Astrocyte of the spinal cord (primary cell): ENCODE data around the gene CEP70.
"Not testable (repeated sequence)": the region's sequence is repeated elsewhere in the genome, so short reads cannot be mapped to it uniquely, and the experiment has no call there.

Experiments used
- DNase-seq: peaks from one replicate; pipeline ENCODE4 v3.0.0; 2011; ENCODE audit warnings: low read depth, low spot score
- H3K4me3 ChIP-seq: 2 replicates; pipeline ENCODE4 v1.5.1; 2011; ENCODE audit warnings: low read depth, mild to moderate bottlenecking, low read length, moderate library complexity
- in situ Hi-C: cut with HindIII; loops from 2 replicates; pipeline ENCODE4 v1.10.0; 2017; ENCODE audit warnings: low sequenced_read_pairs
- TF ChIP-seq, protein P1 (sequence below): IDR thresholded peaks from 2 replicates; pipeline ENCODE4 v1.5.1; 2012; ENCODE audit warnings: low read depth, mild to moderate bottlenecking, low read length, inconsistent platforms

CEP70 gene

DNA sequence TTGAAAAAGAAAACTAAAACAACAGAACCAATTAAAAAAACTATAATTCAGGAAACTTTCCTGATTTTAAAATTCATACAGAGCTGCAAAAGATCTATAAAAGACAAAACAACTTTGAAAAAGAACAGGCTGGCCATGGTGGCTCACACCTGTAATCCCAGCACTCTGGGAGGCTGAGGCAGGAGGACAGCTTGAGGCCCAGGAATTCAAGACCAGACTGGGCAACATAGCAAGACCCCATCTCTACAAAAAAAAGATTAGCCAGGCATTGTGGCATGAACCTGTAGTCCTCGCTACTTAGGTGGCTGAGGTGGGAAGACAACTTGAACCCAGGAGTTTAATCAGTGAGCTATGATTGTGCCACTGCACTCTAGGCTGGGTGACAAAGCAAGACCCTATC, 6.7 kb downstream of the CEP70 start:
- no peak overlapping the region for H3K4me3 ChIP-seq
- in situ Hi-C loops = no loop called here
- DNase-seq = no peak
- TF ChIP-seq, protein P1, sequence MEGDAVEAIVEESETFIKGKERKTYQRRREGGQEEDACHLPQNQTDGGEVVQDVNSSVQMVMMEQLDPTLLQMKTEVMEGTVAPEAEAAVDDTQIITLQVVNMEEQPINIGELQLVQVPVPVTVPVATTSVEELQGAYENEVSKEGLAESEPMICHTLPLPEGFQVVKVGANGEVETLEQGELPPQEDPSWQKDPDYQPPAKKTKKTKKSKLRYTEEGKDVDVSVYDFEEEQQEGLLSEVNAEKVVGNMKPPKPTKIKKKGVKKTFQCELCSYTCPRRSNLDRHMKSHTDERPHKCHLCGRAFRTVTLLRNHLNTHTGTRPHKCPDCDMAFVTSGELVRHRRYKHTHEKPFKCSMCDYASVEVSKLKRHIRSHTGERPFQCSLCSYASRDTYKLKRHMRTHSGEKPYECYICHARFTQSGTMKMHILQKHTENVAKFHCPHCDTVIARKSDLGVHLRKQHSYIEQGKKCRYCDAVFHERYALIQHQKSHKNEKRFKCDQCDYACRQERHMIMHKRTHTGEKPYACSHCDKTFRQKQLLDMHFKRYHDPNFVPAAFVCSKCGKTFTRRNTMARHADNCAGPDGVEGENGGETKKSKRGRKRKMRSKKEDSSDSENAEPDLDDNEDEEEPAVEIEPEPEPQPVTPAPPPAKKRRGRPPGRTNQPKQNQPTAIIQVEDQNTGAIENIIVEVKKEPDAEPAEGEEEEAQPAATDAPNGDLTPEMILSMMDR = no peak

DNA sequence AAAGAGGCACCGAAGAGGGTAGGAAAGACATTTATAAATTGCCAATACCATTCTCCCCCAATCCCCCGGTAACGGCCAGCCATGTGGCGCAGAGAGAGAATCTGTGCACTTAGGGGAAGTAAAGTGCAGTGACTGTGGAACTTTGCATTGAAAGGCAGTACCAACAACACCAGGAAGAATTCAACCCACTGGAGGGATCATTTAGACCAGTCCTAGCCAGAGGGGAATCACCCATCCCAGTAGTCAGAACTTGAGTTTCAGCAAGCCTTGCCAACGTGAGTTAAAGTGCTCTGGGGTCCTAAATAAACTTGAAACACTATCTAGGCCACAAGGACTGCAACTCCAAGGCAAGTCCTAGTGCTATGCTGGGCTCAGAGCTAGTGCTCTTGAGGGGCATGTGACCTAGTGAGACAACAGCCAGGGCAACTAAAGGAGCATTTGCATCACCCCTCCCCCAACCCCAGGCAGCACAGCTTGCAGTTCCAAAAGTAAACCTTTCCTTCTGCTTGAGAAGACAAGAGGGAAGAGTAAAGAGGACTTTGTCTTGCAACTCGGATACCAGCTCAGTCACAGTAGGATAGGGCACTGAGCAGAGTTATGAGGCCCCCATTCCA, 15.0 kb downstream of the CEP70 start:
- DNase-seq = no peak
- in situ Hi-C loops = no loop called here
- H3K4me3 ChIP-seq = no peak overlapping the region
- TF ChIP-seq, protein P1 = no peak

DNA sequence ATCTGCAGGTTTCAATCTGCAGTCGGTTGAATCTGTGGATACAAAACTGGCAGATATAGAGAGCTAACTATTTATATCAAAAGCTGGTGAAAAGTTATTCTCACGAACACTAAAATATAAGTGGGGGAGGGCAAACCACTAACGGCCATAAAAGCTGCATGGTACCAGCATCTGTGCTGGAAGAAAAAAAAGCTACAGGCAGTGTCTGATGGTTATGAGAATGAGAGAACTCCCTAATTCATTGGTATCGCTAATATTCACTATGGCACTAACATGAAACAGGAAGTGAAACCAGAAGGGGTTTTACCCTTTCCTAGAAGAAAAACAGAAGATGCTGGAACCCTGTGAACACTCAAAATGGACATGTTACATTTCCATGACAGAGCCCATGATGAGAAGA, 15.9 kb downstream of the CEP70 start:
- in situ Hi-C loops = no loop called here
- no peak for DNase-seq
- H3K4me3 ChIP-seq = no peak overlapping the region
- TF ChIP-seq, protein P1 = no peak

DNA sequence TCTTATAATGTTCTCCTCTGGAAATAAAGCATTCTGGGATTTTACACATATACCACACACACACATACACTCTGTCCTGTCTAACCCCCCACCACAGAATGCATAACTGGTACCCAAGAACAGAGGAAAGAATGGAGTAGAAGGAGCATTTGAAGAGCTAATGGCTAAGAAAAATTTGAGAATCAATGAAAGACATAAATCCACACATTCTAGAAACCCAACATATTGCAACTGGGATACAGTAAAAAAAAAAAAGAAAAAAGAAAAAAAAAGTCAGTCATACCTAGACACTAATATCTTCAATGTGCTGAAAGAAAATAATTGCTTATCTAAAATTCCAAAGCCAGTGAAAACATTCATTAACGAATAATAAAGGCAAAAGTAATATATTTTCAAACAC, 20.9 kb downstream of the CEP70 start:
- TF ChIP-seq, protein P1 = no peak
- DNase-seq = no peak
- H3K4me3 ChIP-seq = no peak overlapping the region
- in situ Hi-C loops = no loop called here

DNA sequence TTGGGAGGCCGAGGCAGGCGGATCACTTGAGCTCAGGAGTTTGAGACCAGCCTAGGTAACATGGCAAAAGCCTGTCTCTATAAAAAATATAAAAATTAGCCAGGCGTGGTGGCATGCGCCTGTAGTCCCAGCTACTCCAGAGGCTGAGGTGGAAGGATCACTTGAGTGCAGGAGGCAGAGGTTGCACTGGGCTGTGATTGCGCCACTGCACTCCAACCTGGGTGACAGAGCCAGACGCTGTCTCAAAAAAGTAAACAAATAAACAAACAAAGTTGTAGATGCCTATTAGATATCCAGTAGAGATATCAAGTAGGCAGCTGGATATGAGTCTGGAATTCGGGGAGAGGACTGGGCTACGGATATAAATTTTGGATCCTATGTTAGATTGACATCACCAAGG, 24.4 kb downstream of the CEP70 start:
- in situ Hi-C loops, H3K4me3 ChIP-seq: not testable (repeated sequence)

DNA sequence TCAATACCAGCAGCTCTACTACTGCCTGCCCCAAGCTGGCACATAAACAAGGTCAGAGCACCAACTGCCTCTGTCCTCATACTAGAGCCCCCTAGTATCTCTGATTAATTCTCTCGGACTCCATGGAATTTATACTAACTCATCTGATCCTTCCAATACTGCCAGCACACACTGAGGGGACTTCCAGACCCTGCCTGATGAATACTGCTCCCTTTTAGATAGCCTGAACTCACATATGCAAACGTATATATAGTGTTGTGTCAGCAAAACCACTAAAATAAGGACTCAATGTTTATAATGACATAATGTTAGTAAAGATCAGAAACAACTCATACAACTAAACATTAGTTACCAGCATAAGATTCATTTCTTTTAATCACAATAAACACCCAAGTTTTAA, 25.0 kb downstream of the CEP70 start:
- in situ Hi-C loops = no loop called here
- DNase-seq = no peak
- H3K4me3 ChIP-seq = no peak overlapping the region
- TF ChIP-seq, protein P1 = no peak

More for the DNA sequence above, 24.4 kb downstream of the CEP70 start:
- DNase-seq = not testable (repeated sequence)

DNA sequence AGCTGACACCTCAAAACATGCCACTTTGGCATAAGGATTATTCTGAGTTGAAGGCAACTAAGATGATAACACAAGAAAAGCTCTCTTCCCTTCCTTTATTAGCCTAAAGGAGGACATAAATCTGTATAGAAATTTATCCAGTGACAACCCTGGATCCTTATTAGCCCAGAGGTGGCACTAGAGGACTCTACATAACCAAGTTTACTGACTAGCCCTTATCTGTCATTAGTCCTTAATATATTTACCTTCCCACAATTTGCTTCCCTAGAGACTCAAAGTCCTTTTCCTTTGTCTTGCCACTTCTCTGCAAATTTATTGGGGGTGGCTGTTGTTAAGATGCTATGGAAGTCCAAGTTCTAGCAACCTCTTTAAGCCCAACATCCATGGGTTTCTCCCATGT, 26.7 kb downstream of the CEP70 start:
- in situ Hi-C loops = no loop called here
- TF ChIP-seq, protein P1 = no peak
- H3K4me3 ChIP-seq = no peak overlapping the region
- no peak for DNase-seq

DNA sequence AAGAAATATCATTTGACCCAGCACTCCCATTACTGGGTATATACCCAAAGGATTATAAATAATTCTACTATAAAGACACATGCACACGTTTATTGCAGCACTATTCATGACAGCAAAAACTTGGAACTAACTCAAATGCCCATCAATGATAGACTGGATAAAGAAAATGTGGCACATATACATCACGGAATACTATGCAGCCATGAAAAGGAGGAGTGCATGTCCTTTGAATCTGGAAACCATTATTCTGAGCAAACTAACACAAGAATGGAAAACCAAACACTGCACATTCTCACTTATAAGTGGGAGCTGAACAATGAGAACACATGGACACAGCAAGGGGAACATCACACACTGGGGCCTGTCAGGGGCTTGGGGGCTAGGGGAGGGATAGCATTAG, 27.8 kb downstream of the CEP70 start:
- H3K4me3 ChIP-seq, in situ Hi-C loops, DNase-seq: not testable (repeated sequence)

DNA sequence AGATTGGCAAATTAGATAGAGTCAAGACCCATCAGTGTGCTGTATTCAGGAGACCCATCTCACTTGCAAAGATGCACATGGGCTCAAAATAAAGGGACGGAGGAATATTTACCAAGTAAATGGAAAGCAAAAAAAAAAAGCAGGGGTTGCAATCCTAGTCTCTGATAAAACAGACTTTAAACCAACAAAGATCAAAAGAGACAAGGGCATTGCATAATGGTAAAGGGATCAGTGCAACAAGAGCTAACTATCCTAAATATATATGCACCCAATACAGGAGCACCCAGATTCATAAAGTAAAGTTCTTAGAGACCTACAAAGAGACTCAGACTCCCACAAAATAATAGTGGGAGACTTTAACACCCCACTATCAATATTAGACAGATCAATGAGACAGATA, 31.2 kb downstream of the CEP70 start:
- DNase-seq, H3K4me3 ChIP-seq, in situ Hi-C loops: not testable (repeated sequence)
